C4-2B (cell line): ENCODE data around the gene MYMK.

ENCODE experiments used
- CTCF ChIP-seq: fragments of 450-650 bp; conservative IDR thresholded peaks from 2 replicates; pipeline ENCODE4 v1.5.1; 2017; ENCODE audit warnings: mild to moderate bottlenecking
- ZFX ChIP-seq: fragments of 450-650 bp; IDR thresholded peaks from 2 replicates; pipeline ENCODE4 v1.6.1; 2017

- no peak for TF ChIP-seq CTCF
- no peak for TF ChIP-seq ZFX
Measured at GRCh38 chr9:133492061-133493021, 32.4 kb downstream of the MYMK start.
